Panc1 (cell line): ENCODE data around the gene TBX4. TPM values are rescaled to one million over a fixed set of nuclear protein-coding genes. Genes with fewer than 3 reads are reported as not detected.

Source experiments
- ATAC-seq: fragments of 200-7000 bp; cut with Tn5 transposase; 2 replicates; pipeline ENCODE4 v1.9.1; 2020; ENCODE audit warnings: mild to moderate bottlenecking, moderate library complexity
- BruUV-seq: library from RNA; stranded (reverse); fragments of 400-500 nt; replicated peaks from 2 replicates; lab custom pipeline; 2021; lab: Mats Ljungman, UMichigan
- CTCF ChIA-PET: fragments of 300-600 bp; sonication (Branson Sonifier 250); formaldehyde crosslinking; loops from one replicate; lab custom pipeline; 2022; ENCODE audit warnings: antibody characterized with exemption; lab: Charles Lee
- POLR2A ChIA-PET: fragments of 300-600 bp; sonication (Branson Sonifier 250); formaldehyde crosslinking; loops from one replicate; lab custom pipeline; 2022; ENCODE audit warnings: antibody characterized with exemption; lab: Charles Lee
- DNase-seq: peaks from one replicate; pipeline ENCODE4 v3.0.0-alpha.2; 2010; ENCODE audit warnings: low read depth, low spot score
- H3K27ac ChIP-seq: 2 replicates; pipeline ENCODE4 v1.5.1; 2011; ENCODE audit warnings: mild to moderate bottlenecking, low read length, inconsistent platforms
- H3K27me3 ChIP-seq: fragments of 200-500 bp; sonication (Bioruptor generic); 2 replicates; pipeline ENCODE4 v1.6.0; 2014; ENCODE audit warnings: low read length, inconsistent platforms; ENCODE audit not compliant: control insufficient read depth, insufficient read depth
- H3K36me3 ChIP-seq: fragments of 200-500 bp; sonication (Bioruptor generic); 2 replicates; pipeline ENCODE4 v1.5.1; 2014; ENCODE audit warnings: inconsistent platforms, mild to moderate bottlenecking, low read length, moderate library complexity; ENCODE audit not compliant: control insufficient read depth, insufficient read depth
- H3K4me1 ChIP-seq: 2 replicates; pipeline ENCODE4 v1.5.1; 2011; ENCODE audit warnings: inconsistent platforms, mild to moderate bottlenecking, low read length, moderate library complexity; ENCODE audit not compliant: control insufficient read depth, insufficient read depth
- H3K4me3 ChIP-seq, 2 experiments: 2 replicates each; pipeline ENCODE4 v1.5.1; 2011 to 2012; ENCODE audit warnings: low read depth in 2 of 2, low read length in 2 of 2, mild to moderate bottlenecking in 2 of 2, inconsistent platforms in 1 of 2, moderate library complexity in 1 of 2
- H3K9me3 ChIP-seq: fragments of 200-500 bp; sonication (Bioruptor generic); 2 replicates; pipeline ENCODE4 v1.5.1; 2014; ENCODE audit warnings: low read depth, mild to moderate bottlenecking, inconsistent platforms, low read length, moderate library complexity; ENCODE audit not compliant: control insufficient read depth, insufficient read depth
- POLR2AphosphoS5 ChIP-seq: IDR thresholded peaks from 2 replicates; pipeline ENCODE4 v1.6.1; 2012; ENCODE audit warnings: mild to moderate bottlenecking, low read depth, low read length, moderate library complexity
- SIN3A ChIP-seq: IDR thresholded peaks from 2 replicates; pipeline ENCODE4 v1.6.1; 2012; ENCODE audit warnings: low read depth, mild to moderate bottlenecking, low read length, moderate library complexity, borderline replicate concordance; ENCODE audit not compliant: insufficient read depth
- TCF7L2 ChIP-seq: IDR thresholded peaks from 2 replicates; pipeline ENCODE4 v1.6.1; 2011; ENCODE audit warnings: mild to moderate bottlenecking, low read depth, low read length, inconsistent platforms
- in situ Hi-C: cut with HindIII; loops from 2 replicates; pipeline ENCODE4 v1.10.0; 2016; ENCODE audit warnings: low sequenced_read_pairs, low pct_unique_long_range_greater_than_20kb
- intact Hi-C: fragments of 100-400 bp; cut with micrococcal nuclease; formaldehyde crosslinking; loops from one replicate; pipeline ENCODE4 v1.10.0; 2022; ENCODE audit not compliant: unreplicated experiment
- total RNA-seq: library from RNA; stranded (reverse); gene quantifications from one replicate; pipeline ENCODE4 v1.2.1, GENCODE V29; 2021; ENCODE audit not compliant: unreplicated experiment
- TF ChIP-seq, protein P1 (sequence below), 2 experiments: IDR thresholded peaks; 2 replicates each; pipeline ENCODE4 v1.6.1; 2011 to 2012; ENCODE audit warnings: low read depth in 2 of 2, control low read depth in 1 of 2, low read length in 1 of 2, mild to moderate bottlenecking in 1 of 2, moderate library complexity in 1 of 2; ENCODE audit not compliant: insufficient read depth in 1 of 2
- TF ChIP-seq, protein P2 (sequence below): fragments of 450-650 bp; IDR thresholded peaks from 2 replicates; pipeline ENCODE4 v1.5.1; 2017; ENCODE audit warnings: mild to moderate bottlenecking

TBX4 gene
- total RNA-seq, 1 experiment from 2014 or later, result not detected

DNA sequence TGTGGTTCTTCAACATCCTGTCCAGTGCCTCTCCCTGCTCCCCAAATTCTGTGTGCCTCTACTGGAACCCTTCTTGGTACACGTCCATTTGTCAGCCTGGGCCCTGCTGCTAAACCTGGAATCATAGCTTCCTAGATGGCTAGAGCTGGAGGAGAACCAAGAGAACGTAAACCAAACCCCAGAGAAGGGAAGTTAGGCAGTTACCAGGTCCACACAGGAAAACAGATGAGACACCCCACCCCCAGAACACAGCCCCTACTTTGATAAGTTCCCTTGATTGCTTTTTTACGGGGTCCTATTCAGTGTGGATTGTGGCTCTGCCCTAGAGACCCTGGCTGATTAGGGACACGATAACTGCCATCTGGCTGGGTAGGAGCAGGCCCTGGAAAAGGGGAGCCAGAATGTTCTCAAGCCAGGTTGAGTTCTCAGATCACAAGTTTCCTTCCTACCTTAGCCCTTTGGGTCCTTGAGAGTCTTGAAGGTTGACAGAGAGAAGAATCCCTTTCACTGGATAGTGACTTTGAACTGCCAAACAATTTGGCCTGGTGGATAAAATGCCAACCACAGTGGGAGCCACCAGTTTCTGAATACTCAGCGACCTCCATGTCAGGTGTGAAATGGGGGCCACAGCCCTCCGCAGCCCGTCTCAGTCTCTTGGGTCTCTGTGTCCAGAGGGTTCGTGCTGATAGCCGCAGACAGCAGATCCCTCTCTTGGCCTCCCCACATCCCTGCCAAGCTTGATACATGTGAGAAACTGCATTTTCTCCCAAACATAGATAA lies 7.9 kb downstream of the TBX4 start:
- CTCF ChIA-PET, result no interaction called here
- no peaks in the 10 kb centered on the region for H3K9me3 ChIP-seq

DNA sequence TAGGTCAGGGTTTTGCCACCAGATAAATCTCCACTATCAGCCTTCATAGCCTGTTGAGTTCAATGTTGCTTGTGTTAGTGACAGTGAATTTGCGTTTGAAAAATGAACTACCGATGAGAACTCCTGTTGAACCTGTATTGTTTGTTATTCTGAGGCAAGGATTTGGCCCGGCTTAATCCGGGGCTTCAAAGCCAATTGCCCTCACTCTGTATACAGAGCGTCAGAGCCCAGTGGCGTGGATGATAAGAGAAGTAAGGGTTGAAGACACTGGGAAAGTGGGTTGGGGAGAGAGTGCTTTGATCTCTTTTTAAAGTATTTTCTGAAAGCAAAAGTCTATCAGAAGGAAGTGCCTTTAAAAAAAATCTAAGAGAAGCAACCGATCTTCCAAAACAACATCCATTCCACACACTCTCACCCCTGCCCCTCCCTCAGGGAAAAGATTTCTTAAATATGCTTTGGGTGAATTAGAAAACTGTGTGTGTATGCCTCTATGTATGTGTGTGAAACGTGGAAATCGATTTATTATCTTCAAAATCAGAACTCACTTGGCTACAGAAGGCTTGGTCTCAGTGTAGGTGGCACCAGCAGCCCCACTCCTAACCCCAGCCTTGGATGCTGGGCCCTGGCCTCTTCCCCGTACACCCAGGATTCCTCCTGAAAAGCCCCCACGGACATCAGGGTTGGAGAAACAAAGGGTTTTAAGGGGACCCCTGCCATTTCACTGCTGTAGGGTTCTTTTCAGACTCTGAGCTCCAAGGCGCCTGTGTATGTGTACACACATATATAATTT lies 8.8 kb downstream of the TBX4 start:
- Histone ChIP-seq H3K4me1 (peaks cover 7% of the 10 kb centered on the region; the same call in 1 of the 2 replicates), H3K36me3 (no peaks in the 10 kb centered on the region), H3K27ac (no peak overlapping the region), H3K4me3 (no peak overlapping the region), H3K9me3 (no peaks in the 10 kb centered on the region), H3K27me3 (no peaks in the 10 kb centered on the region)
- intact Hi-C loops, result no loop called here
- in situ Hi-C loops, result no loop called here
- TF ChIP-seq, protein P1, sequence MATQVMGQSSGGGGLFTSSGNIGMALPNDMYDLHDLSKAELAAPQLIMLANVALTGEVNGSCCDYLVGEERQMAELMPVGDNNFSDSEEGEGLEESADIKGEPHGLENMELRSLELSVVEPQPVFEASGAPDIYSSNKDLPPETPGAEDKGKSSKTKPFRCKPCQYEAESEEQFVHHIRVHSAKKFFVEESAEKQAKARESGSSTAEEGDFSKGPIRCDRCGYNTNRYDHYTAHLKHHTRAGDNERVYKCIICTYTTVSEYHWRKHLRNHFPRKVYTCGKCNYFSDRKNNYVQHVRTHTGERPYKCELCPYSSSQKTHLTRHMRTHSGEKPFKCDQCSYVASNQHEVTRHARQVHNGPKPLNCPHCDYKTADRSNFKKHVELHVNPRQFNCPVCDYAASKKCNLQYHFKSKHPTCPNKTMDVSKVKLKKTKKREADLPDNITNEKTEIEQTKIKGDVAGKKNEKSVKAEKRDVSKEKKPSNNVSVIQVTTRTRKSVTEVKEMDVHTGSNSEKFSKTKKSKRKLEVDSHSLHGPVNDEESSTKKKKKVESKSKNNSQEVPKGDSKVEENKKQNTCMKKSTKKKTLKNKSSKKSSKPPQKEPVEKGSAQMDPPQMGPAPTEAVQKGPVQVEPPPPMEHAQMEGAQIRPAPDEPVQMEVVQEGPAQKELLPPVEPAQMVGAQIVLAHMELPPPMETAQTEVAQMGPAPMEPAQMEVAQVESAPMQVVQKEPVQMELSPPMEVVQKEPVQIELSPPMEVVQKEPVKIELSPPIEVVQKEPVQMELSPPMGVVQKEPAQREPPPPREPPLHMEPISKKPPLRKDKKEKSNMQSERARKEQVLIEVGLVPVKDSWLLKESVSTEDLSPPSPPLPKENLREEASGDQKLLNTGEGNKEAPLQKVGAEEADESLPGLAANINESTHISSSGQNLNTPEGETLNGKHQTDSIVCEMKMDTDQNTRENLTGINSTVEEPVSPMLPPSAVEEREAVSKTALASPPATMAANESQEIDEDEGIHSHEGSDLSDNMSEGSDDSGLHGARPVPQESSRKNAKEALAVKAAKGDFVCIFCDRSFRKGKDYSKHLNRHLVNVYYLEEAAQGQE (IDR thresholded peaks at IDR 0.05; ENCODE audit: insufficient read depth in 1 of 2, low read depth in 2 of 2, low read length in 1 of 2), result no peak
- TF ChIP-seq SIN3A, result no peak
- TF ChIP-seq, protein P2, sequence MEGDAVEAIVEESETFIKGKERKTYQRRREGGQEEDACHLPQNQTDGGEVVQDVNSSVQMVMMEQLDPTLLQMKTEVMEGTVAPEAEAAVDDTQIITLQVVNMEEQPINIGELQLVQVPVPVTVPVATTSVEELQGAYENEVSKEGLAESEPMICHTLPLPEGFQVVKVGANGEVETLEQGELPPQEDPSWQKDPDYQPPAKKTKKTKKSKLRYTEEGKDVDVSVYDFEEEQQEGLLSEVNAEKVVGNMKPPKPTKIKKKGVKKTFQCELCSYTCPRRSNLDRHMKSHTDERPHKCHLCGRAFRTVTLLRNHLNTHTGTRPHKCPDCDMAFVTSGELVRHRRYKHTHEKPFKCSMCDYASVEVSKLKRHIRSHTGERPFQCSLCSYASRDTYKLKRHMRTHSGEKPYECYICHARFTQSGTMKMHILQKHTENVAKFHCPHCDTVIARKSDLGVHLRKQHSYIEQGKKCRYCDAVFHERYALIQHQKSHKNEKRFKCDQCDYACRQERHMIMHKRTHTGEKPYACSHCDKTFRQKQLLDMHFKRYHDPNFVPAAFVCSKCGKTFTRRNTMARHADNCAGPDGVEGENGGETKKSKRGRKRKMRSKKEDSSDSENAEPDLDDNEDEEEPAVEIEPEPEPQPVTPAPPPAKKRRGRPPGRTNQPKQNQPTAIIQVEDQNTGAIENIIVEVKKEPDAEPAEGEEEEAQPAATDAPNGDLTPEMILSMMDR, result no peak
- TF ChIP-seq POLR2AphosphoS5, result no peak
- peak; percentile 54; the same call in 1 of the 2 replicates for TF ChIP-seq TCF7L2
- POLR2A ChIA-PET, result no interaction called here
- no TSS peak for BruUV-seq
- no peak for ATAC-seq
- CTCF ChIA-PET, result no interaction called here
- no peak for DNase-seq

More for the DNA sequence above, 7.9 kb downstream of the TBX4 start:
- BruUV-seq, result no TSS peak
- intact Hi-C loops (no loop called here), in situ Hi-C loops (no loop called here)
- Histone ChIP-seq H3K27me3 (no peaks in the 10 kb centered on the region), H3K4me3 (no peak overlapping the region), H3K27ac (no peak overlapping the region), H3K36me3 (no peaks in the 10 kb centered on the region), H3K4me1 (peaks cover 7% of the 10 kb centered on the region; the same call in 1 of the 2 replicates)
- POLR2A ChIA-PET, result no interaction called here
- DNase-seq, result no peak
- no peak for ATAC-seq
- TF ChIP-seq, protein P2, result no peak
- TF ChIP-seq, protein P1 (IDR thresholded peaks at IDR 0.05; ENCODE audit: insufficient read depth in 1 of 2, low read depth in 2 of 2, low read length in 1 of 2), result no peak
- TF ChIP-seq POLR2AphosphoS5 (no peak), SIN3A (no peak), TCF7L2 (no peak)
